Stomach (tissue), 9 donors: ENCODE data around the gene HOXD1. TPM values are rescaled to one million over a fixed set of nuclear protein-coding genes. Genes with fewer than 3 reads are reported as not detected.

Experiments used
- DNase-seq, 2 donors: peaks; one replicate each; pipeline versions ENCODE4 v3.0.0 to v3.0.0-alpha.2; 2013 to 2019
- H3K27ac ChIP-seq, 5 donors: fragments of 200-600 bp in 4 of 5; sonication (generic) in 4 of 5; one replicate each; pipeline ENCODE4 v1.5.1; 2013 to 2019; ENCODE audit warnings: mild to moderate bottlenecking in 1 of 5, moderate library complexity in 1 of 5
- H3K27me3 ChIP-seq, 3 donors: fragments of 200-600 bp; sonication (generic); one replicate each; pipeline ENCODE4 v1.5.1; 2017 to 2019; ENCODE audit warnings: mixed run types in 1 of 3
- H3K36me3 ChIP-seq, 4 donors: fragments of 200-600 bp; sonication (generic); 1 replicate in 3 of 4; 2 replicates in 1 of 4; pipeline ENCODE4 v1.5.1; 2016 to 2019
- H3K4me1 ChIP-seq, 4 donors: fragments of 200-600 bp; sonication (generic); one replicate each; pipeline ENCODE4 v1.5.1; 2016 to 2019
- H3K4me3 ChIP-seq, 4 donors: fragments of 200-600 bp; sonication (generic) in 3 of 4; one replicate each; pipeline ENCODE4 v1.5.1; 2016 to 2019; ENCODE audit warnings: mild to moderate bottlenecking in 1 of 4
- H3K9me3 ChIP-seq, 4 donors: fragments of 200-600 bp; sonication (generic); one replicate each; pipeline ENCODE4 v1.5.1; 2016 to 2019
- EP300 ChIP-seq: sonication (generic); formaldehyde crosslinking; IDR thresholded peaks from one replicate; pipeline ENCODE4 v1.6.1; 2017; ENCODE audit warnings: antibody characterized with exemption
- POLR2A ChIP-seq, 4 donors: fragments of 450-650 bp; IDR thresholded peaks; one replicate each; pipeline ENCODE4 v1.6.1; 2016; ENCODE audit warnings: antibody characterized with exemption in 4 of 4, control low read depth in 2 of 4, mild to moderate bottlenecking in 1 of 4, moderate library complexity in 1 of 4
- POLR2AphosphoS5 ChIP-seq, 3 donors: sonication (generic); formaldehyde crosslinking; IDR thresholded peaks; one replicate each; pipeline ENCODE4 v1.6.1; 2016; ENCODE audit warnings: antibody characterized with exemption in 3 of 3
- WGBS, 5 donors: extraction: QIAGEN DNeasy Blood & Tissue Kit in 3 of 5; methylation state at CpG; one replicate each; pipeline versions ENCODE4 v1.1.5 to v1.1.7; 2013 to 2018; 5-methylcytosine and 5-hydroxymethylcytosine counted together
- intact Hi-C: fragments of 100-400 bp; cut with DNase I; formaldehyde crosslinking; loops from one replicate; pipeline ENCODE4 v1.15.1; 2023; ENCODE audit warnings: low total_unique reads
- polyA plus RNA-seq, 3 donors: library from polyadenylated mRNA; stranded (reverse); fragments of 200-250 nt; gene quantifications; one replicate each; pipeline ENCODE4 v1.2.3, GENCODE V29; 2013
- total RNA-seq, 5 donors: library from RNA; depleted of rRNA; stranded (reverse); fragments of >200 nt; gene quantifications; one replicate each; pipeline versions ENCODE4 v1.1.0 to v1.2.3, GENCODE V29; 2014 to 2016
- TF ChIP-seq, protein P1 (sequence below), 7 experiments: fragments of 450-650 bp in 4 of 7; fragments of 200-600 bp in 3 of 7; sonication (generic) in 3 of 7; IDR thresholded peaks; one replicate each; pipeline ENCODE4 v1.5.1; 2016 to 2019; ENCODE audit warnings: antibody characterized with exemption in 7 of 7, control low read depth in 2 of 7, mild to moderate bottlenecking in 1 of 7
- donor health status: healthy with polysubstance abuse.
- donor health status: Bipolar disorder and iron deficiency.
- donor health status: healthy.

HOXD1 gene
- total and polyA plus RNA-seq, 8 donors: 0.12 to 0.23 (median 0.18) TPM; not detected in 5

DNA sequence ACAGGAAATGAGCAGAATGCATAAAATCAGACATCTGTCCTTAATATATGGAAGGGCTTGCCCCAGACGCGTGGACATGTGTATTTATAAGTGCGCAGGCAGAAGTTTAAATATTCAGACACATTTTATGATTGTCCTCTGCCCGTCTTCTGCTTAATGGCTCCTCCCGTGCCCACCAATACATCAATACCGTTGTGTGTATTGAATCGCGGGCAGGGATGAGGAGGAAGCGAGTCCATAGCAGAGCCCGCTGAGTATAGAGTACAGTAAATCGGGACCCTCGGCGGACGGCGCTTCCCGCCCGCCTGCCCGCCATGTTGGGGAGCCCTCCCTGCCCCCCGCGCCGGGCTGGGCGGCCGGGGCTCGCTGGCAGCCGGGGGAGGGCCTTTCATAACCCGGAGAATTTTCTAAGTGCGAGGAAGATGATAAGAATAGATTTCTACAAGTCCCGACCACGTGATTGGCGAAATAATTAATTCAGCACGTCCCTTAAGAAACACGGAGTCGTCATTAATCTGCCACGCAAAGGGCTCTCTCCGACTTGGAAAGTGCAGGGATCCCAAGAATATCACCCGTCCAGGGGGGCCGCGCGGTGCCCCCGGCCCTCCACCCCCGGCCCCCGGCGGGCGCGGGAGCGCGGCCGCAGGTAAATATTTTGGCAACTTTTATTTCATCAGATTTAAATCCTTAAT lies 31.5 kb upstream of the HOXD1 start, which contains the start of gene HOXD3:
HOXD3 (plus strand) TSS at position 501 of the 692 bp plus-strand sequence. CDS start 11,808 bp downstream, outside the sequence.
- WGBS, 5 donors: 5 to 9% (median 6%) methylated on average over 39 to 48 of the region's 48 CpGs
- DNase-seq: no peak

GRCh38 chr2:176157499-176158185 lies 30.8 kb upstream of the HOXD1 start:
- DNase-seq: no peak
- whole genome bisulfite sequencing, 5 donors: 4 to 15% (median 8%) methylated on average over 41 to 43 of the region's 43 CpGs
- intact Hi-C loops: no loop called here

More for the DNA sequence above, 31.5 kb upstream of the HOXD1 start, which contains the start of gene HOXD3:
- Histone ChIP-seq H3K36me3 (no peaks in the 10 kb centered on the region), H3K4me3 (peak within 1 kb of the TSS; percentile 14 to 39 (median 23)), H3K9me3 (peaks cover 0 to 8% (median 0%) of the 10 kb centered on the region in 4 donors), H3K27ac (no peak within 1 kb of the TSS), H3K4me1 (peaks cover 12 to 60% (median 41%) of the 10 kb centered on the region in 4 donors), H3K27me3 (peaks cover 37 to 100% (median 99%) of the 10 kb centered on the region in 3 donors)
- TF ChIP-seq, protein P1, sequence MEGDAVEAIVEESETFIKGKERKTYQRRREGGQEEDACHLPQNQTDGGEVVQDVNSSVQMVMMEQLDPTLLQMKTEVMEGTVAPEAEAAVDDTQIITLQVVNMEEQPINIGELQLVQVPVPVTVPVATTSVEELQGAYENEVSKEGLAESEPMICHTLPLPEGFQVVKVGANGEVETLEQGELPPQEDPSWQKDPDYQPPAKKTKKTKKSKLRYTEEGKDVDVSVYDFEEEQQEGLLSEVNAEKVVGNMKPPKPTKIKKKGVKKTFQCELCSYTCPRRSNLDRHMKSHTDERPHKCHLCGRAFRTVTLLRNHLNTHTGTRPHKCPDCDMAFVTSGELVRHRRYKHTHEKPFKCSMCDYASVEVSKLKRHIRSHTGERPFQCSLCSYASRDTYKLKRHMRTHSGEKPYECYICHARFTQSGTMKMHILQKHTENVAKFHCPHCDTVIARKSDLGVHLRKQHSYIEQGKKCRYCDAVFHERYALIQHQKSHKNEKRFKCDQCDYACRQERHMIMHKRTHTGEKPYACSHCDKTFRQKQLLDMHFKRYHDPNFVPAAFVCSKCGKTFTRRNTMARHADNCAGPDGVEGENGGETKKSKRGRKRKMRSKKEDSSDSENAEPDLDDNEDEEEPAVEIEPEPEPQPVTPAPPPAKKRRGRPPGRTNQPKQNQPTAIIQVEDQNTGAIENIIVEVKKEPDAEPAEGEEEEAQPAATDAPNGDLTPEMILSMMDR (IDR thresholded peaks at IDR 0.05): no peak
- no peak for TF ChIP-seq EP300
- no peak for TF ChIP-seq POLR2AphosphoS5 (IDR thresholded peaks at IDR 0.05)
- no peak for TF ChIP-seq POLR2A (IDR thresholded peaks at IDR 0.05)
- intact Hi-C loops: no loop called here

DNA sequence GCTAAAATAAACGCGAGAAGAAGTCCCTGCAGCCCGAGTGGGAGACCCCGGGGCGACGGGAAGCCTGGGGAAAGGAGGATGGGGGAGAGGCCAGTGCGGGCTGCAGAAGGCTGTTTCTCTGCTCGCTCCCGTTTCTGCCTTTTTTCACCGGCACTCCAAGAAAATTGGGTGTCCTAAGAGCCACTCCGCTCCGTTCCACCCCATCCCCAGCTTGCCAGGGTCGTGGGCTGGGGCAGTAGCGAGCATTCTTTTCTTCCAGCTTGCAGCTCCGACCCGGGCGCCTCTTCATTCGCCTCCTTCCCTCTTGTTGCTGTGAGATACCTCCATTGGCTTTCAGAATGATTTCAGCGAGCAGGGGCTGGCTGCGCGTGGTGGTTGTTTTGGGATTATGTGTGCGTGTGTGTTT lies 30.3 kb upstream of the HOXD1 start:
- 6 to 14% (median 10%) methylated on average over 22 of the region's 22 CpGs for WGBS, 5 donors
- H3K27ac ChIP-seq: no peak overlapping the region
- peaks cover 12 to 61% (median 35%) of the 10 kb centered on the region in 4 donors for H3K4me1 ChIP-seq
- TF ChIP-seq POLR2AphosphoS5 (IDR thresholded peaks at IDR 0.05) (no peak), EP300 (no peak), POLR2A (IDR thresholded peaks at IDR 0.05) (no peak)
- TF ChIP-seq, protein P1 (IDR thresholded peaks at IDR 0.05): no peak
- H3K36me3 ChIP-seq: no peaks in the 10 kb centered on the region
- DNase-seq: no peak
- H3K4me3 ChIP-seq: peak overlapping the region; percentile 8 to 39 (median 23)
- peaks cover 31 to 100% (median 99%) of the 10 kb centered on the region in 3 donors for H3K27me3 ChIP-seq
- peaks cover 0 to 8% (median 0%) of the 10 kb centered on the region in 4 donors for H3K9me3 ChIP-seq
- intact Hi-C loops: no loop called here

More at GRCh38 chr2:176157499-176158185, 30.8 kb upstream of the HOXD1 start:
- no peak for TF ChIP-seq POLR2AphosphoS5 (IDR thresholded peaks at IDR 0.05)
- TF ChIP-seq, protein P1 (IDR thresholded peaks at IDR 0.05): no peak
- TF ChIP-seq POLR2A (IDR thresholded peaks at IDR 0.05): no peak
- TF ChIP-seq EP300: no peak
- Histone ChIP-seq H3K36me3 (no peaks in the 10 kb centered on the region), H3K9me3 (peaks cover 0 to 8% (median 0%) of the 10 kb centered on the region in 4 donors), H3K4me1 (peaks cover 12 to 59% (median 36%) of the 10 kb centered on the region in 4 donors), H3K4me3 (peak overlapping the region; percentile 14 to 39 (median 23)), H3K27me3 (peaks cover 30 to 100% (median 99%) of the 10 kb centered on the region in 3 donors), H3K27ac (no peak overlapping the region)
